Keratinocyte (primary cell): Measurements from ENCODE around the gene ARIH1. TPM values are rescaled to one million over a fixed set of nuclear protein-coding genes. Genes with fewer than 3 reads are reported as not detected.

ENCODE experiments used
- DNase-seq: peaks from one replicate; pipeline ENCODE4 v3.0.0-alpha.2; 2011; ENCODE audit warnings: low read depth, missing footprints, low spot score
- FAIRE-seq: peaks from 2 replicates; lab custom pipeline; 2011; peaks lifted over from hg19 to GRCh38; lab: Jason Lieb, UNC
- H2AFZ ChIP-seq: 2 replicates; pipeline ENCODE4 v1.6.0; 2012; ENCODE audit warnings: low read length, control low read depth, inconsistent platforms; ENCODE audit not compliant: control insufficient read depth
- H3K27ac ChIP-seq: 2 replicates; pipeline ENCODE4 v1.5.1; 2011; ENCODE audit warnings: low read length; ENCODE audit not compliant: control insufficient read depth, insufficient read depth
- H3K27me3 ChIP-seq: 3 replicates; pipeline ENCODE4 v1.6.0; 2011; ENCODE audit warnings: low read length; ENCODE audit not compliant: control insufficient read depth, insufficient read depth; ENCODE audit errors: extremely low read depth
- H3K36me3 ChIP-seq, 2 experiments: 2 replicates in 1 of 2; 3 replicates in 1 of 2; pipeline ENCODE4 v1.5.1; 2011; ENCODE audit warnings: low read length in 2 of 2, mild to moderate bottlenecking in 1 of 2; ENCODE audit not compliant: control insufficient read depth in 2 of 2, insufficient read depth in 2 of 2; ENCODE audit errors: extremely low read depth in 1 of 2
- H3K4me1 ChIP-seq: 3 replicates; pipeline ENCODE4 v1.5.1; 2011; ENCODE audit warnings: low read length; ENCODE audit not compliant: control insufficient read depth, insufficient read depth; ENCODE audit errors: extremely low read depth
- H3K4me2 ChIP-seq: 3 replicates; pipeline ENCODE4 v1.6.0; 2011; ENCODE audit warnings: low read depth, low read length; ENCODE audit not compliant: control insufficient read depth, insufficient read depth; ENCODE audit errors: extremely low read depth
- H3K4me3 ChIP-seq, 3 experiments: fragments of 200-600 bp in 1 of 3; sonication (generic) in 1 of 3; 2 replicates in 2 of 3; 3 replicates in 1 of 3; pipeline ENCODE4 v1.5.1; 2011 to 2016; ENCODE audit warnings: low read length in 3 of 3, mild to moderate bottlenecking in 3 of 3, control low read depth in 2 of 3, inconsistent platforms in 1 of 3, low read depth in 1 of 3, mixed read lengths in 1 of 3, mixed run types in 1 of 3, moderate library complexity in 1 of 3; ENCODE audit not compliant: control insufficient read depth in 2 of 3, insufficient read depth in 2 of 3; ENCODE audit errors: extremely low read depth in 1 of 3
- H3K79me2 ChIP-seq: 2 replicates; pipeline ENCODE4 v1.6.0; 2012; ENCODE audit warnings: low read length; ENCODE audit not compliant: control insufficient read depth, insufficient read depth
- H3K9ac ChIP-seq: 3 replicates; pipeline ENCODE4 v1.6.0; 2011; ENCODE audit warnings: low read length; ENCODE audit not compliant: control insufficient read depth, insufficient read depth; ENCODE audit errors: extremely low read depth
- H3K9me1 ChIP-seq: 3 replicates; pipeline ENCODE4 v1.6.0; 2011; ENCODE audit warnings: low read length; ENCODE audit not compliant: control insufficient read depth, insufficient read depth; ENCODE audit errors: extremely low read depth
- H3K9me3 ChIP-seq: 2 replicates; pipeline ENCODE4 v1.5.1; 2012; ENCODE audit warnings: low read depth, low read length; ENCODE audit not compliant: control insufficient read depth
- H4K20me1 ChIP-seq: 3 replicates; pipeline ENCODE4 v1.6.0; 2011; ENCODE audit warnings: low read length; ENCODE audit not compliant: control insufficient read depth, insufficient read depth; ENCODE audit errors: extremely low read depth
- CTCF ChIP-seq, 3 experiments: IDR thresholded peaks in 1 of 3; conservative IDR thresholded peaks in 1 of 3; optimal IDR thresholded peaks in 1 of 3; 2 replicates in 2 of 3; 3 replicates in 1 of 3; pipeline versions ENCODE3 to v1.5.1; 2011; ENCODE audit warnings: low read length in 3 of 3, mild to moderate bottlenecking in 3 of 3, moderate library complexity in 2 of 3, control low read depth in 1 of 3, inconsistent platforms in 1 of 3; ENCODE audit not compliant: insufficient read depth in 2 of 3; ENCODE audit errors: extremely low read depth in 1 of 3
- EZH2 ChIP-seq: IDR thresholded peaks from one replicate; pipeline ENCODE4 v1.6.1; 2012; ENCODE audit warnings: inconsistent platforms, mild to moderate bottlenecking, low read length, moderate library complexity
- dilution Hi-C: fragments of 300-500 bp; cut with MboI; formaldehyde crosslinking; loops from one replicate; pipeline ENCODE4 v1.7.0; 2020; ENCODE audit warnings: low sequenced_read_pairs; ENCODE audit not compliant: extremely low pct_ligation_motif_present
- polyA plus RNA-seq, 5 experiments: library from polyadenylated mRNA; depleted of rRNA in 3 of 5; stranded (reverse) in 3 of 5; stranded (forward) in 1 of 5; unstranded in 1 of 5; fragments of >200 nt; gene quantifications; 1 replicate in 1 of 5; 2 replicates in 3 of 5; 3 replicates in 1 of 5; pipeline versions ENCODE4 v1.2.1 to v1.2.3, GENCODE V29; 2011 to 2012; ENCODE audit warnings: missing spikeins in 2 of 5, low read depth in 1 of 5, low replicate concordance in 1 of 5

The ARIH1 gene
- polyA plus RNA-seq, 1 donor (not counting 4 experiments of a cell fraction or from before 2014, with no cell fraction given): 70.6 TPM

DNA sequence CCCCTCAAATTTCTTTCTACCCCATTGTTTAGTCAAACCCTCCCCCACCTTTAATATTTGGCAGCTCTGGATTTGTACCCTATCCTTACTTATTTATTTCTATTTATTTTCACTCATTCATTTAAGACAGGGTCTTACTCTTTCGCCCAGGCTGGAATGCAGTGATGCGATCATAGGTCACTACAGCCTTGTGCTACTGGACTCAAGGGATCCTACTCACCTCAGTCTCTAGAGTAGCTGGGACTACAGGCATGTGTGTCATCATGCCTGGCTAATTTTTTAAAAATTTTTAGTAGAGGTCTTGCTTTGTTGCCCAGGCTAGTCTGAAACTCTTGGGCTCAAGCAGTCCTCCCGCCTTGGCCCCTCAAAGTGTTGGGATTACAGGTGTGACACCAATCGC lies 35.4 kb downstream of the ARIH1 start:
- H3K4me3 ChIP-seq: no peak overlapping the region
- FAIRE-seq: no peak
- no peaks in the 10 kb centered on the region for H3K27me3 ChIP-seq
- no peaks in the 10 kb centered on the region for H3K9me1 ChIP-seq
- H3K79me2 ChIP-seq: peaks cover 96% of the 10 kb centered on the region
- no peak for TF ChIP-seq EZH2
- no peak for TF ChIP-seq CTCF (optimal IDR thresholded peaks at IDR 0.05 in 1 of 3, IDR thresholded peaks at IDR 0.05 in 1 of 3, conservative IDR thresholded peaks at IDR 0.05 in 1 of 3; ENCODE audit: extremely low read depth in 1 of 3, insufficient read depth in 2 of 3, low read length in 3 of 3)
- H3K9ac ChIP-seq: no peak overlapping the region
- H3K4me2 ChIP-seq: no peak overlapping the region
- dilution Hi-C loops: no loop called here
- H2AFZ ChIP-seq: no peak overlapping the region
- no peaks in the 10 kb centered on the region for H3K9me3 ChIP-seq
- no peak overlapping the region for H3K27ac ChIP-seq
- H4K20me1 ChIP-seq: peaks cover 14% of the 10 kb centered on the region
- no peak for DNase-seq
- H3K4me1 ChIP-seq: no peaks in the 10 kb centered on the region
- H3K36me3 ChIP-seq: no peaks in the 10 kb centered on the region

DNA sequence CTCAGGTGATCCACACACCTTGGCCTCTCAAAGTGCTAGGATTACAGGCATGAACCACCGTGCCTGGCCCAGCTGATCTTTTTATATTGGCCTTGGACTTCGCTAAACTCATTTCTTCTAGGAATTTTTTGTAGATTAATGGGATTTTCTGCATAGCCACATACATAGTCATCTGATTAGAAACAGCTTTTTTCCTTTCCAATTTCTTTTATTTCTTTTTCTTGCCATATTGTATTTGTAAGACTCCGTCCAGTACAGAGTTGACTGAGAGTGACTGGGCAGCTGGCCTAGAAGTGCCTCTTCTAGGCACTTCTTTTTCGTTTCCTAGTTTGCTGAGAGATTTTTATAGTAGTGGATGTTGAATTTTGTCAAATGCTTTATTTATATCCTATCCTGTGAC lies 37.4 kb downstream of the ARIH1 start:
- DNase-seq: no peak
- no peak overlapping the region for H3K27ac ChIP-seq
- H3K79me2 ChIP-seq: peaks cover 96% of the 10 kb centered on the region
- FAIRE-seq: no peak
- peaks cover 16% of the 10 kb centered on the region for H4K20me1 ChIP-seq
- peaks cover 3% of the 10 kb centered on the region for H3K4me1 ChIP-seq
- no peak overlapping the region for H2AFZ ChIP-seq
- TF ChIP-seq CTCF (optimal IDR thresholded peaks at IDR 0.05 in 1 of 3, IDR thresholded peaks at IDR 0.05 in 1 of 3, conservative IDR thresholded peaks at IDR 0.05 in 1 of 3; ENCODE audit: extremely low read depth in 1 of 3, insufficient read depth in 2 of 3, low read length in 3 of 3) (no peak), EZH2 (no peak)
- H3K36me3 ChIP-seq: no peaks in the 10 kb centered on the region
- H3K4me2 ChIP-seq: no peak overlapping the region
- H3K9me1 ChIP-seq: peaks cover 4% of the 10 kb centered on the region
- no peaks in the 10 kb centered on the region for H3K9me3 ChIP-seq
- no peak overlapping the region for H3K4me3 ChIP-seq
- no peaks in the 10 kb centered on the region for H3K27me3 ChIP-seq
- H3K9ac ChIP-seq: no peak overlapping the region
- dilution Hi-C loops: no loop called here
